Endodermal cell (in vitro differentiated cells): ENCODE results near the gene PDZRN4. TPM values are rescaled to one million over a fixed set of nuclear protein-coding genes. Genes with fewer than 3 reads are reported as not detected.
"Not testable (repeated sequence)": the region's sequence is repeated elsewhere in the genome, so short reads cannot be mapped to it uniquely, and the experiment has no call there.

Experiments used
- DNase-seq: peaks from one replicate; pipeline ENCODE4 v3.0.0-alpha.2; 2017
- H3K27ac ChIP-seq: 2 replicates; pipeline ENCODE4 v1.5.1; 2013; ENCODE audit warnings: mild to moderate bottlenecking, low read depth, low read length, moderate library complexity
- H3K27me3 ChIP-seq: 2 replicates; pipeline ENCODE4 v1.6.1; 2013; ENCODE audit warnings: mild to moderate bottlenecking, low read length, moderate library complexity; ENCODE audit not compliant: insufficient read depth, control insufficient read depth, poor library complexity, severe bottlenecking
- H3K36me3 ChIP-seq: 2 replicates; pipeline ENCODE4 v1.7.0; 2013; ENCODE audit warnings: mild to moderate bottlenecking, low read length, moderate library complexity; ENCODE audit not compliant: control insufficient read depth, insufficient read depth
- H3K4me1 ChIP-seq: one replicate; pipeline ENCODE4 v1.7.0; 2013; ENCODE audit warnings: low read length; ENCODE audit not compliant: control insufficient read depth, insufficient read depth
- H3K4me3 ChIP-seq: 2 replicates; pipeline ENCODE4 v1.5.1; 2013; ENCODE audit warnings: mild to moderate bottlenecking, low read length, moderate library complexity
- H3K9ac ChIP-seq: 2 replicates; pipeline ENCODE4 v1.6.1; 2013; ENCODE audit warnings: mild to moderate bottlenecking, low read length, moderate library complexity; ENCODE audit not compliant: poor library complexity, severe bottlenecking; ENCODE audit errors: extremely low read depth
- H3K9me3 ChIP-seq: 2 replicates; pipeline ENCODE4 v1.6.1; 2013; ENCODE audit warnings: mild to moderate bottlenecking, low read length, moderate library complexity; ENCODE audit not compliant: control insufficient read depth
- H3K27ac Mint-ChIP-seq: 2 replicates; pipeline ENCODE4 v1.8.0; 2020; ENCODE audit warnings: mixed read lengths
- H3K27me3 Mint-ChIP-seq: 2 replicates; pipeline ENCODE4 v1.8.0; 2021; ENCODE audit warnings: mild to moderate bottlenecking, mixed read lengths; ENCODE audit not compliant: insufficient read depth
- H3K36me3 Mint-ChIP-seq: 2 replicates; pipeline ENCODE4 v1.8.0; 2020; ENCODE audit warnings: low read depth, mixed read lengths
- H3K4me1 Mint-ChIP-seq: 2 replicates; pipeline ENCODE4 v1.8.0; 2020; ENCODE audit warnings: mixed read lengths
- H3K4me3 Mint-ChIP-seq: 2 replicates; pipeline ENCODE4 v1.8.0; 2020; ENCODE audit warnings: mild to moderate bottlenecking, moderate library complexity, mixed read lengths
- H3K9me3 Mint-ChIP-seq: 2 replicates; pipeline ENCODE4 v1.8.0; 2020; ENCODE audit warnings: mild to moderate bottlenecking, mixed read lengths
- CTCF ChIP-seq: fragments of 200-600 bp; sonication (generic); conservative IDR thresholded peaks from 2 replicates; pipeline ENCODE4 v1.5.0; 2021; ENCODE audit warnings: antibody characterized with exemption, mild to moderate bottlenecking
- WGBS, 2 experiments: methylation state at CpG; one replicate each; pipeline versions ENCODE4 v1.1.5 to v1.1.7; 2013; ENCODE audit warnings: missing lambda C conversion rate in 2 of 2, mixed read lengths in 1 of 2; ENCODE audit not compliant: insufficient coverage in 1 of 2, insufficient read length in 1 of 2; 5-methylcytosine and 5-hydroxymethylcytosine counted together
- total RNA-seq, 2 donors: library from RNA; stranded (reverse); fragmentation: NEBNext Ultra II Directional in 1 of 2; extraction: Animal tissue kit (Norgen Biotek cat#: 25700) in 1 of 2; gene quantifications; 2 replicates in 1 of 2; 3 replicates in 1 of 2; pipeline ENCODE4 v1.2.1, GENCODE V29; 2021

The PDZRN4 gene
- total RNA-seq, 2 donors from 2014 or later: 1.6 to 1.9 TPM

GRCh38 chr12:41536813-41537490 is 348.8 kb downstream of the PDZRN4 start:
- H3K4me1 Mint-ChIP-seq: peaks cover 18% of the 10 kb centered on the region
- WGBS, 2 experiments: 80 to 93% methylated on average over 1 to 4 of the region's 4 CpGs
- H3K9me3 Mint-ChIP-seq: no peaks in the 10 kb centered on the region

GRCh38 chr12:41537522-41537921 is 349.4 kb downstream of the PDZRN4 start:
- no peak overlapping the region for H3K9ac ChIP-seq
- no peaks in the 10 kb centered on the region for H3K27me3 ChIP-seq
- DNase-seq: no peak
- Mint-ChIP-seq H3K9me3 (no peaks in the 10 kb centered on the region), H3K27ac (no peak overlapping the region), H3K4me3 (no peak overlapping the region), H3K4me1 (peaks cover 18% of the 10 kb centered on the region), H3K27me3 (no peaks in the 10 kb centered on the region), H3K36me3 (no peaks in the 10 kb centered on the region)
- H3K9me3 ChIP-seq: no peaks in the 10 kb centered on the region
- no peaks in the 10 kb centered on the region for H3K36me3 ChIP-seq
- H3K4me3 ChIP-seq: no peak overlapping the region
- no peak overlapping the region for H3K27ac ChIP-seq
- H3K4me1 ChIP-seq: no peaks in the 10 kb centered on the region
- WGBS, 2 experiments: 94% methylated on average over 1 of the region's 1 CpG; no CpG with 5 or more reads in 1 of the 2 experiments
- TF ChIP-seq CTCF: no peak

More at GRCh38 chr12:41536813-41537490, 348.8 kb downstream of the PDZRN4 start:
- no peaks in the 10 kb centered on the region for H3K27me3 Mint-ChIP-seq
- no peak overlapping the region for H3K4me3 ChIP-seq
- no peak overlapping the region for H3K27ac Mint-ChIP-seq
- H3K4me1 ChIP-seq: no peaks in the 10 kb centered on the region
- H3K36me3 Mint-ChIP-seq: no peaks in the 10 kb centered on the region
- no peaks in the 10 kb centered on the region for H3K9me3 ChIP-seq
- H3K27me3 ChIP-seq: no peaks in the 10 kb centered on the region
- DNase-seq: no peak
- no peaks in the 10 kb centered on the region for H3K36me3 ChIP-seq
- TF ChIP-seq CTCF: no peak
- no peak overlapping the region for H3K27ac ChIP-seq
- H3K4me3 Mint-ChIP-seq: no peak overlapping the region
- H3K9ac ChIP-seq: no peak overlapping the region

- H3K4me1 ChIP-seq: no peaks in the 10 kb centered on the region
- H3K27ac ChIP-seq: no peak overlapping the region
- 92 to 94% methylated on average over 6 of the region's 6 CpGs for WGBS, 2 experiments
- H3K36me3 ChIP-seq: no peaks in the 10 kb centered on the region
- Mint-ChIP-seq H3K27me3 (no peaks in the 10 kb centered on the region), H3K4me1 (no peaks in the 10 kb centered on the region), H3K36me3 (no peaks in the 10 kb centered on the region), H3K4me3 (no peak overlapping the region), H3K27ac (no peak overlapping the region), H3K9me3 (no peaks in the 10 kb centered on the region)
- no peaks in the 10 kb centered on the region for H3K9me3 ChIP-seq
- no peaks in the 10 kb centered on the region for H3K27me3 ChIP-seq
- H3K4me3 ChIP-seq: no peak overlapping the region
- DNase-seq: no peak
- no peak overlapping the region for H3K9ac ChIP-seq
- no peak for TF ChIP-seq CTCF
These were observed 357.6 kb downstream of the PDZRN4 start for GRCh38 chr12:41545761-41546160.

GRCh38 chr12:41547071-41547470 is 359.0 kb downstream of the PDZRN4 start:
- not testable (repeated sequence) for H3K27me3 Mint-ChIP-seq, DNase-seq, H3K36me3 ChIP-seq, H3K9me3 ChIP-seq, H3K9me3 Mint-ChIP-seq, H3K4me3 ChIP-seq, H3K27ac ChIP-seq, H3K4me1 ChIP-seq, H3K4me3 Mint-ChIP-seq, H3K9ac ChIP-seq, H3K4me1 Mint-ChIP-seq, H3K36me3 Mint-ChIP-seq, H3K27me3 ChIP-seq, H3K27ac Mint-ChIP-seq
- 92% methylated on average over 1 of the region's 1 CpG; no CpG with 5 or more reads in 1 of the 2 experiments for WGBS, 2 experiments
